GM18951 (cell line): ENCODE results near the gene CCIN.

Experiments
- POLR2A ChIP-seq: IDR thresholded peaks from 4 replicates; pipeline ENCODE4 v1.6.1; 2011; ENCODE audit warnings: mild to moderate bottlenecking; ENCODE audit not compliant: insufficient read length, insufficient read depth; ENCODE audit errors: extremely low read depth
- in situ Hi-C: fragments of 300-500 bp; cut with MboI; formaldehyde crosslinking; loops from one replicate; pipeline ENCODE4 v1.12.0; 2022; ENCODE audit warnings: low sequenced_read_pairs, mixed read lengths, inconsistent platforms; ENCODE audit not compliant: unreplicated experiment

CCIN gene

GRCh38 chr9:36193023-36193422 lies 23.8 kb downstream of the CCIN start:
- in situ Hi-C loops: no loop called here
- no peak for TF ChIP-seq POLR2A

GRCh38 chr9:36194326-36195000 lies 25.3 kb downstream of the CCIN start:
- no peak for TF ChIP-seq POLR2A
- in situ Hi-C loops: no loop called here

- in situ Hi-C loops: no loop called here
- TF ChIP-seq POLR2A: no peak
These were observed 35.8 kb downstream of the CCIN start for GRCh38 chr9:36204906-36205547.

GRCh38 chr9:36207016-36207415 lies 37.8 kb downstream of the CCIN start:
- in situ Hi-C loops: no loop called here
- TF ChIP-seq POLR2A: no peak

GRCh38 chr9:36207546-36208012 lies 38.4 kb downstream of the CCIN start:
- TF ChIP-seq POLR2A: no peak
- in situ Hi-C loops: no loop called here

GRCh38 chr9:36208521-36209253 lies 39.5 kb downstream of the CCIN start:
- TF ChIP-seq POLR2A: no peak
- in situ Hi-C loops: no loop called here

- TF ChIP-seq POLR2A: no peak
- in situ Hi-C loops: no loop called here
These were observed 41.5 kb downstream of the CCIN start for GRCh38 chr9:36210722-36211121.

GRCh38 chr9:36211510-36211909 lies 42.3 kb downstream of the CCIN start:
- no peak for TF ChIP-seq POLR2A
- in situ Hi-C loops: no loop called here

- in situ Hi-C loops: no loop called here
- no peak for TF ChIP-seq POLR2A
These were observed 44.2 kb downstream of the CCIN start for GRCh38 chr9:36213387-36213786.

- TF ChIP-seq POLR2A: no peak
- in situ Hi-C loops: no loop called here
These were observed 44.8 kb downstream of the CCIN start for GRCh38 chr9:36213989-36214388.

GRCh38 chr9:36214571-36214970 lies 45.4 kb downstream of the CCIN start:
- in situ Hi-C loops: no loop called here
- TF ChIP-seq POLR2A: no peak

- in situ Hi-C loops: no loop called here
- no peak for TF ChIP-seq POLR2A
These were observed 48.2 kb downstream of the CCIN start for GRCh38 chr9:36217256-36217968.

- in situ Hi-C loops: no loop called here
- no peak for TF ChIP-seq POLR2A
These were observed 48.8 kb downstream of the CCIN start for GRCh38 chr9:36218011-36218410.

- no peak for TF ChIP-seq POLR2A
- in situ Hi-C loops: no loop called here
These were observed 49.3 kb downstream of the CCIN start for GRCh38 chr9:36218411-36218901.
